GM19452 (cell line): ENCODE measurements around the gene SYN1.

ENCODE experiments used
- ATAC-seq: cut with Tn5 transposase; IDR thresholded peaks from one replicate; pipeline ENCODE4 v1.9.1; 2021; ENCODE audit not compliant: unreplicated experiment

The SYN1 gene

GRCh38 chrX:47540754-47541538 lies 78.7 kb downstream of the SYN1 start:
- ATAC-seq: no peak

GRCh38 chrX:47539860-47540259 lies 79.8 kb downstream of the SYN1 start:
- ATAC-seq: no peak

GRCh38 chrX:47530049-47530448 lies 89.6 kb downstream of the SYN1 start:
- ATAC-seq: no peak

- ATAC-seq: no peak
Observed at GRCh38 chrX:47529548-47529947, 90.1 kb downstream of the SYN1 start.

GRCh38 chrX:47523713-47524166 lies 95.9 kb downstream of the SYN1 start:
- ATAC-seq: no peak

GRCh38 chrX:47523297-47523696 lies 96.4 kb downstream of the SYN1 start:
- peak; percentile 78 for ATAC-seq
